Stomach (tissue), 9 donors: ENCODE data around the gene CCDC12. TPM values are rescaled to one million over a fixed set of nuclear protein-coding genes. Genes with fewer than 3 reads are reported as not detected.

ENCODE experiments used
- DNase-seq, 2 donors: peaks; one replicate each; pipeline versions ENCODE4 v3.0.0 to v3.0.0-alpha.2; 2013 to 2019
- H3K27ac ChIP-seq, 5 donors: fragments of 200-600 bp in 4 of 5; sonication (generic) in 4 of 5; one replicate each; pipeline ENCODE4 v1.5.1; 2013 to 2019; ENCODE audit warnings: mild to moderate bottlenecking in 1 of 5, moderate library complexity in 1 of 5
- H3K27me3 ChIP-seq, 3 donors: fragments of 200-600 bp; sonication (generic); one replicate each; pipeline ENCODE4 v1.5.1; 2017 to 2019; ENCODE audit warnings: mixed run types in 1 of 3
- H3K36me3 ChIP-seq, 4 donors: fragments of 200-600 bp; sonication (generic); 1 replicate in 3 of 4; 2 replicates in 1 of 4; pipeline ENCODE4 v1.5.1; 2016 to 2019
- H3K4me1 ChIP-seq, 4 donors: fragments of 200-600 bp; sonication (generic); one replicate each; pipeline ENCODE4 v1.5.1; 2016 to 2019
- H3K4me3 ChIP-seq, 4 donors: fragments of 200-600 bp; sonication (generic) in 3 of 4; one replicate each; pipeline ENCODE4 v1.5.1; 2016 to 2019; ENCODE audit warnings: mild to moderate bottlenecking in 1 of 4
- H3K9me3 ChIP-seq, 4 donors: fragments of 200-600 bp; sonication (generic); one replicate each; pipeline ENCODE4 v1.5.1; 2016 to 2019
- EP300 ChIP-seq: sonication (generic); formaldehyde crosslinking; IDR thresholded peaks from one replicate; pipeline ENCODE4 v1.6.1; 2017; ENCODE audit warnings: antibody characterized with exemption
- POLR2A ChIP-seq, 4 donors: fragments of 450-650 bp; IDR thresholded peaks; one replicate each; pipeline ENCODE4 v1.6.1; 2016; ENCODE audit warnings: antibody characterized with exemption in 4 of 4, control low read depth in 2 of 4, mild to moderate bottlenecking in 1 of 4, moderate library complexity in 1 of 4
- POLR2AphosphoS5 ChIP-seq, 3 donors: sonication (generic); formaldehyde crosslinking; IDR thresholded peaks; one replicate each; pipeline ENCODE4 v1.6.1; 2016; ENCODE audit warnings: antibody characterized with exemption in 3 of 3
- WGBS, 5 donors: extraction: QIAGEN DNeasy Blood & Tissue Kit in 3 of 5; methylation state at CpG; one replicate each; pipeline versions ENCODE4 v1.1.5 to v1.1.7; 2013 to 2018; 5-methylcytosine and 5-hydroxymethylcytosine counted together
- intact Hi-C: fragments of 100-400 bp; cut with DNase I; formaldehyde crosslinking; loops from one replicate; pipeline ENCODE4 v1.15.1; 2023; ENCODE audit warnings: low total_unique reads
- polyA plus RNA-seq, 3 donors: library from polyadenylated mRNA; stranded (reverse); fragments of 200-250 nt; gene quantifications; one replicate each; pipeline ENCODE4 v1.2.3, GENCODE V29; 2013
- total RNA-seq, 5 donors: library from RNA; depleted of rRNA; stranded (reverse); fragments of >200 nt; gene quantifications; one replicate each; pipeline versions ENCODE4 v1.1.0 to v1.2.3, GENCODE V29; 2014 to 2016
- TF ChIP-seq, protein P1 (sequence below), 7 experiments: fragments of 450-650 bp in 4 of 7; fragments of 200-600 bp in 3 of 7; sonication (generic) in 3 of 7; IDR thresholded peaks; one replicate each; pipeline ENCODE4 v1.5.1; 2016 to 2019; ENCODE audit warnings: antibody characterized with exemption in 7 of 7, control low read depth in 2 of 7, mild to moderate bottlenecking in 1 of 7
- donor health status: healthy with polysubstance abuse.
- donor health status: Bipolar disorder and iron deficiency.
- donor health status: healthy.

CCDC12 gene
- total and polyA plus RNA-seq, 8 donors: 2.9 to 88.7 (median 47.1) TPM

DNA sequence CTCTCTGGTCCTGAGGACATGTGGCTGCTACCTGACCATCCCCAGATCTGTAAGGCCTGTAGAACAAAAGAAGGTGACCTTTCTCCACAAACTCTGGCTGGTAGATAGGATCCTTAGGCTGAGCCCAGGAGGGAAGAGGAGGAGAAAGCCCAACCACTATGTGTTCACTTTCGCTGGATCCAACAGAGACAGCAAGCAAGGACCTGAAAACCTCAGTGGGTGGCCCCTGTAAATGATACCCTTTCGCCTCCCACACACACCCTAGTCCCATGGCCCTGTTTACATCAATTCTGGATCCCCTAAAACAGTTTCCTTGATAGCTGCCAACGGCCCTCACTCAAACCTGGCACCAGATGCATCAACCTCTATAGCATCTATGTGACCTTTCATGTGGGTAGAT, 22.4 kb downstream of the CCDC12 start:
- H3K27me3 ChIP-seq: no peaks in the 10 kb centered on the region
- peaks cover 77 to 97% (median 86%) of the 10 kb centered on the region in 4 donors for H3K4me1 ChIP-seq
- TF ChIP-seq, protein P1, sequence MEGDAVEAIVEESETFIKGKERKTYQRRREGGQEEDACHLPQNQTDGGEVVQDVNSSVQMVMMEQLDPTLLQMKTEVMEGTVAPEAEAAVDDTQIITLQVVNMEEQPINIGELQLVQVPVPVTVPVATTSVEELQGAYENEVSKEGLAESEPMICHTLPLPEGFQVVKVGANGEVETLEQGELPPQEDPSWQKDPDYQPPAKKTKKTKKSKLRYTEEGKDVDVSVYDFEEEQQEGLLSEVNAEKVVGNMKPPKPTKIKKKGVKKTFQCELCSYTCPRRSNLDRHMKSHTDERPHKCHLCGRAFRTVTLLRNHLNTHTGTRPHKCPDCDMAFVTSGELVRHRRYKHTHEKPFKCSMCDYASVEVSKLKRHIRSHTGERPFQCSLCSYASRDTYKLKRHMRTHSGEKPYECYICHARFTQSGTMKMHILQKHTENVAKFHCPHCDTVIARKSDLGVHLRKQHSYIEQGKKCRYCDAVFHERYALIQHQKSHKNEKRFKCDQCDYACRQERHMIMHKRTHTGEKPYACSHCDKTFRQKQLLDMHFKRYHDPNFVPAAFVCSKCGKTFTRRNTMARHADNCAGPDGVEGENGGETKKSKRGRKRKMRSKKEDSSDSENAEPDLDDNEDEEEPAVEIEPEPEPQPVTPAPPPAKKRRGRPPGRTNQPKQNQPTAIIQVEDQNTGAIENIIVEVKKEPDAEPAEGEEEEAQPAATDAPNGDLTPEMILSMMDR (IDR thresholded peaks at IDR 0.05): no peak
- TF ChIP-seq EP300 (no peak), POLR2AphosphoS5 (IDR thresholded peaks at IDR 0.05) (no peak), POLR2A (IDR thresholded peaks at IDR 0.05) (no peak)
- no peaks in the 10 kb centered on the region for H3K9me3 ChIP-seq
- H3K36me3 ChIP-seq: no peaks in the 10 kb centered on the region
- WGBS, 5 donors: 50 to 70% (median 62%) methylated on average over 3 of the region's 3 CpGs
- intact Hi-C loops: no loop called here
- no peak for DNase-seq
- no peak overlapping the region for H3K4me3 ChIP-seq
- peak overlapping the region; percentile 48 to 76 (median 63) for H3K27ac ChIP-seq

DNA sequence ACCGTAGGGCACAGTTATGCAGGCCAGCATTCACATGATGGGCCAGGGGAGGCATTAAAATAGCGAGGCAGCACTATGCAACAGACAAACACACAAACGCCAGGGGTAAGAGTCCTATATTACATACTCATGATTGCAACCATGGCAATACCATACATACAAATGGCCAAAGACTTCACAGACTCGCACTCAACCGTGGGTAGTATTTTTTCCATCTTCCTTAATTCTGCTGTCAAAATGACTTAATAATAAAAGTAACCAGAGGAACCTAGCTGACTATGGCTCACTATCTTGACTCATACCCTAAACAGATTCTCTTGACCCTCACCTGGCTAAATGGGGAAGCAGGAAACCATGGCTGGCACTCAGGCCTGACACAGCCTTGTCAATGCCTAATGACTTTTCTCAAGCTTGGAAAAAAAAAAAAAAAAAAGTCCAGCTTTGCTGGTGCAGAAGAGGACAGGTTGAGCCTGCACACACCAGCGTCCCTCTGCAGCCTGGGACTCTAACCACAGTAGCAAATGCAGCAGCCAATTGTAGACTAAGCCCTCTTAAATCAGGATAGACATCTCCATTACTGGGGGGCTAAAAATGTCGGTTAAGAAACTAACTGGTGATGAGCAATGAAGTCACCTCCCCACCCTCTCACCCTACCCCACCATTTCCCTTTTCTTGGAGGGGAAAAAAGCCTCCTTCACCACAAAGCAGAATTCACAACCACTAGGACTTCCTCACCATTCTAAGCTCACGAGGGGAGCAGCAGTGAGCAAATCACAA, 23.1 kb downstream of the CCDC12 start:
- no peaks in the 10 kb centered on the region for H3K36me3 ChIP-seq
- no peaks in the 10 kb centered on the region for H3K27me3 ChIP-seq
- DNase-seq: no peak
- H3K4me3 ChIP-seq: no peak overlapping the region
- TF ChIP-seq POLR2A (IDR thresholded peaks at IDR 0.05) (no peak), POLR2AphosphoS5 (IDR thresholded peaks at IDR 0.05) (no peak), EP300 (no peak)
- TF ChIP-seq, protein P1 (IDR thresholded peaks at IDR 0.05): no peak
- H3K4me1 ChIP-seq: peaks cover 77 to 97% (median 86%) of the 10 kb centered on the region in 4 donors
- H3K27ac ChIP-seq: peak overlapping the region; percentile 48 to 76 (median 63)
- 56 to 68% (median 63%) methylated on average over 8 of the region's 8 CpGs for WGBS, 5 donors
- no peaks in the 10 kb centered on the region for H3K9me3 ChIP-seq
- intact Hi-C loops: no loop called here

GRCh38 chr3:46952813-46953212, 23.7 kb downstream of the CCDC12 start:
- Histone ChIP-seq H3K4me3 (no peak overlapping the region), H3K36me3 (no peaks in the 10 kb centered on the region), H3K9me3 (no peaks in the 10 kb centered on the region), H3K4me1 (peaks cover 80 to 97% (median 92%) of the 10 kb centered on the region in 4 donors), H3K27me3 (no peaks in the 10 kb centered on the region), H3K27ac (peak overlapping the region in 4 of 5 donors; percentile 61 to 76 (median 66))
- intact Hi-C loops: no loop called here
- TF ChIP-seq, protein P1 (IDR thresholded peaks at IDR 0.05): no peak
- no peak for TF ChIP-seq EP300
- TF ChIP-seq POLR2AphosphoS5 (IDR thresholded peaks at IDR 0.05): no peak
- TF ChIP-seq POLR2A (IDR thresholded peaks at IDR 0.05): no peak
- 85 to 92% (median 89%) methylated on average over 2 of the region's 2 CpGs for WGBS, 5 donors
- no peak for DNase-seq

- Histone ChIP-seq H3K4me3 (no peak overlapping the region), H3K27me3 (no peaks in the 10 kb centered on the region), H3K9me3 (no peaks in the 10 kb centered on the region), H3K4me1 (peaks cover 82 to 97% (median 92%) of the 10 kb centered on the region in 4 donors), H3K27ac (peak overlapping the region in 4 of 5 donors; percentile 84 to 91 (median 89)), H3K36me3 (peaks cover 0 to 5% (median 0%) of the 10 kb centered on the region in 4 donors)
- intact Hi-C loops: no loop called here
- TF ChIP-seq, protein P1 (IDR thresholded peaks at IDR 0.05): no peak
- TF ChIP-seq POLR2AphosphoS5 (IDR thresholded peaks at IDR 0.05): no peak
- TF ChIP-seq POLR2A (IDR thresholded peaks at IDR 0.05): no peak
- no peak for TF ChIP-seq EP300
- DNase-seq: no peak
- 70 to 78% (median 74%) methylated on average over 7 of the region's 7 CpGs for WGBS, 5 donors
Measured at GRCh38 chr3:46950650-46951241, 25.8 kb downstream of the CCDC12 start.
